Measurements from ENCODE around the gene PSORS1C1.
"Not testable (repeated sequence)": the region's sequence is repeated elsewhere in the genome, so short reads cannot be mapped to it uniquely, and the experiment has no call there.

Gene PSORS1C1

GRCh38 chr6:31158863-31159855 is 44.6 kb downstream of the PSORS1C1 start:
- Histone ChIP-seq H2AFZ (ENCODE audit: low read depth, low read length) (peak overlapping the region; percentile 84), H3K36me3 (ENCODE audit: insufficient read depth, low read length) (peaks cover 11% of the 10 kb centered on the region), H3K4me3 (ENCODE audit: low read length) (peak overlapping the region; percentile 72), H3K4me1 (ENCODE audit: insufficient read depth, low read length) (peaks cover 19% of the 10 kb centered on the region), H3K9me3 (ENCODE audit: low read length) (no peaks in the 10 kb centered on the region), H3K27me3 (ENCODE audit: insufficient read depth, low read length) (no peaks in the 10 kb centered on the region)

GRCh38 chr6:31161216-31162126 is 46.9 kb downstream of the PSORS1C1 start:
- Histone ChIP-seq H3K4me3 (ENCODE audit: low read length) (no peak overlapping the region), H2AFZ (ENCODE audit: low read depth, low read length) (no peak overlapping the region), H3K27me3 (ENCODE audit: insufficient read depth, low read length) (no peaks in the 10 kb centered on the region), H3K9me3 (ENCODE audit: low read length) (no peaks in the 10 kb centered on the region), H3K4me1 (ENCODE audit: insufficient read depth, low read length) (peaks cover 19% of the 10 kb centered on the region), H3K36me3 (ENCODE audit: insufficient read depth, low read length) (peaks cover 6% of the 10 kb centered on the region)

- Histone ChIP-seq H3K27me3 (ENCODE audit: insufficient read depth, low read length) (no peaks in the 10 kb centered on the region), H3K36me3 (ENCODE audit: insufficient read depth, low read length) (peaks cover 6% of the 10 kb centered on the region), H3K9me3 (ENCODE audit: low read length) (no peaks in the 10 kb centered on the region), H3K4me1 (ENCODE audit: insufficient read depth, low read length) (peaks cover 13% of the 10 kb centered on the region), H3K4me3 (ENCODE audit: low read length) (no peak overlapping the region), H2AFZ (ENCODE audit: low read depth, low read length) (no peak overlapping the region)
Observed at GRCh38 chr6:31162463-31163165, 48.0 kb downstream of the PSORS1C1 start.

- Histone ChIP-seq H3K9me3 (ENCODE audit: low read length) (no peaks in the 10 kb centered on the region), H3K36me3 (ENCODE audit: insufficient read depth, low read length) (peaks cover 6% of the 10 kb centered on the region), H2AFZ (ENCODE audit: low read depth, low read length) (no peak overlapping the region), H3K4me1 (ENCODE audit: insufficient read depth, low read length) (peaks cover 9% of the 10 kb centered on the region), H3K4me3 (ENCODE audit: low read length) (no peak overlapping the region), H3K27me3 (ENCODE audit: insufficient read depth, low read length) (no peaks in the 10 kb centered on the region)
Observed at GRCh38 chr6:31163922-31164321, 49.3 kb downstream of the PSORS1C1 start.

- not testable (repeated sequence) for H3K9me3 ChIP-seq (ENCODE audit: low read length); H3K27me3 ChIP-seq (ENCODE audit: insufficient read depth, low read length); H3K4me3 ChIP-seq (ENCODE audit: low read length); H3K4me1 ChIP-seq (ENCODE audit: insufficient read depth, low read length); H2AFZ ChIP-seq (ENCODE audit: low read depth, low read length); H3K36me3 ChIP-seq (ENCODE audit: insufficient read depth, low read length)
Observed at GRCh38 chr6:31164475-31165063, 50.0 kb downstream of the PSORS1C1 start.

- H3K36me3 ChIP-seq (ENCODE audit: insufficient read depth, low read length); H3K27me3 ChIP-seq (ENCODE audit: insufficient read depth, low read length): not testable (repeated sequence)
Observed at GRCh38 chr6:31165064-31165832, 50.6 kb downstream of the PSORS1C1 start.

GRCh38 chr6:31165986-31166385 is 51.4 kb downstream of the PSORS1C1 start:
- Histone ChIP-seq H2AFZ (ENCODE audit: low read depth, low read length) (no peak overlapping the region), H3K4me1 (ENCODE audit: insufficient read depth, low read length) (no peaks in the 10 kb centered on the region), H3K9me3 (ENCODE audit: low read length) (no peaks in the 10 kb centered on the region), H3K36me3 (ENCODE audit: insufficient read depth, low read length) (peaks cover 6% of the 10 kb centered on the region), H3K27me3 (ENCODE audit: insufficient read depth, low read length) (no peaks in the 10 kb centered on the region), H3K4me3 (ENCODE audit: low read length) (no peak overlapping the region)

More at GRCh38 chr6:31165064-31165832, 50.6 kb downstream of the PSORS1C1 start:
- H3K9me3 ChIP-seq (ENCODE audit: low read length); H3K4me3 ChIP-seq (ENCODE audit: low read length); H2AFZ ChIP-seq (ENCODE audit: low read depth, low read length); H3K4me1 ChIP-seq (ENCODE audit: insufficient read depth, low read length): not testable (repeated sequence)

GRCh38 chr6:31168606-31169005 is 54.0 kb downstream of the PSORS1C1 start:
- Histone ChIP-seq H3K9me3 (ENCODE audit: low read length) (no peaks in the 10 kb centered on the region), H3K36me3 (ENCODE audit: insufficient read depth, low read length) (no peaks in the 10 kb centered on the region), H3K27me3 (ENCODE audit: insufficient read depth, low read length) (no peaks in the 10 kb centered on the region), H2AFZ (ENCODE audit: low read depth, low read length) (no peak overlapping the region), H3K4me3 (ENCODE audit: low read length) (no peak overlapping the region), H3K4me1 (ENCODE audit: insufficient read depth, low read length) (peaks cover 4% of the 10 kb centered on the region)

GRCh38 chr6:31169123-31169857 is 54.7 kb downstream of the PSORS1C1 start:
- no peak overlapping the region for H2AFZ ChIP-seq (ENCODE audit: low read depth, low read length)
- no peaks in the 10 kb centered on the region for H3K27me3 ChIP-seq (ENCODE audit: insufficient read depth, low read length)
- peaks cover 4% of the 10 kb centered on the region for H3K4me1 ChIP-seq (ENCODE audit: insufficient read depth, low read length)
- no peaks in the 10 kb centered on the region for H3K9me3 ChIP-seq (ENCODE audit: low read length)
- no peak overlapping the region for H3K4me3 ChIP-seq (ENCODE audit: low read length)
- H3K36me3 ChIP-seq (ENCODE audit: insufficient read depth, low read length) = no peaks in the 10 kb centered on the region

- not testable (repeated sequence) for H3K4me1 ChIP-seq (ENCODE audit: insufficient read depth, low read length); H3K27me3 ChIP-seq (ENCODE audit: insufficient read depth, low read length); H3K36me3 ChIP-seq (ENCODE audit: insufficient read depth, low read length); H3K9me3 ChIP-seq (ENCODE audit: low read length); H3K4me3 ChIP-seq (ENCODE audit: low read length); H2AFZ ChIP-seq (ENCODE audit: low read depth, low read length)
Observed at GRCh38 chr6:31169858-31170599, 55.4 kb downstream of the PSORS1C1 start.

GRCh38 chr6:31170600-31170881 is 55.9 kb downstream of the PSORS1C1 start, which contains the start of gene POU5F1:
Gene POU5F1 (minus strand): TSS chr6:31170682. CDS start chr6:31170620, 62 bp downstream.
- no peaks in the 10 kb centered on the region for H3K36me3 ChIP-seq (ENCODE audit: insufficient read depth, low read length)
- H3K4me3 ChIP-seq (ENCODE audit: low read length) = no peak within 1 kb of the TSS
- no peaks in the 10 kb centered on the region for H3K9me3 ChIP-seq (ENCODE audit: low read length)

More at GRCh38 chr6:31170600-31170881, 55.9 kb downstream of the PSORS1C1 start, which contains the start of gene POU5F1:
- Histone ChIP-seq H3K4me1 (ENCODE audit: insufficient read depth, low read length) (peaks cover 4% of the 10 kb centered on the region), H3K27me3 (ENCODE audit: insufficient read depth, low read length) (peaks cover 2% of the 10 kb centered on the region), H2AFZ (ENCODE audit: low read depth, low read length) (no peak within 1 kb of the TSS)

Measured in neuron (in vitro differentiated cells).